Natural killer cell treated with Interleukin-12 subunit alpha and Interleukin-12 subunit beta and Interleukin-15 and Interleukin-18, amount 100 ng/mL, for 72 hours (primary cell): ENCODE data around the gene MACO1. TPM values are rescaled to one million over a fixed set of nuclear protein-coding genes. Genes with fewer than 3 reads are reported as not detected.
A peak's percentile ranks its signal among the peaks of the same experiment; 100 is the strongest.
"Not testable (repeated sequence)": the region's sequence is repeated elsewhere in the genome, so short reads cannot be mapped to it uniquely, and the experiment has no call there.

Source experiments
- ATAC-seq, 2 donors: fragments of 150-1000 bp; cut with Tn5 transposase in 1 of 2; sonication (Bioruptor Pico), chemical (Tn5 transposase) in 1 of 2; 2 replicates each; pipeline ENCODE4 v1.10.0; 2021
- DNase-seq: peaks from one replicate; pipeline ENCODE4 v3.0.0; 2022; ENCODE audit warnings: low spot score
- H3K27ac Mint-ChIP-seq, 2 donors: 1 replicate in 1 of 2; 2 replicates in 1 of 2; pipeline ENCODE4 v1.8.0; 2022; ENCODE audit warnings: mixed read lengths in 2 of 2, mild to moderate bottlenecking in 1 of 2, moderate library complexity in 1 of 2
- H3K27me3 Mint-ChIP-seq, 2 donors: 1 replicate in 1 of 2; 2 replicates in 1 of 2; pipeline ENCODE4 v1.8.0; 2022; ENCODE audit warnings: mixed read lengths in 2 of 2
- H3K36me3 Mint-ChIP-seq: one replicate; pipeline ENCODE4 v1.8.0; 2022; ENCODE audit warnings: mixed read lengths
- H3K4me1 Mint-ChIP-seq, 2 donors: 1 replicate in 1 of 2; 2 replicates in 1 of 2; pipeline ENCODE4 v1.8.0; 2022; ENCODE audit warnings: low read depth in 2 of 2, mixed read lengths in 2 of 2, mild to moderate bottlenecking in 1 of 2
- H3K4me3 Mint-ChIP-seq: one replicate; pipeline ENCODE4 v1.8.0; 2022; ENCODE audit warnings: mixed read lengths
- H3K9me3 Mint-ChIP-seq: 2 replicates; pipeline ENCODE4 v1.8.0; 2022; ENCODE audit warnings: mixed read lengths
- total RNA-seq, 2 donors: library from RNA; stranded (reverse); gene quantifications; one replicate each; pipeline ENCODE4 v1.2.3, GENCODE V29; 2022

Gene MACO1
- total RNA-seq, 2 donors from 2014 or later = 15.8 to 18.8 TPM

DNA sequence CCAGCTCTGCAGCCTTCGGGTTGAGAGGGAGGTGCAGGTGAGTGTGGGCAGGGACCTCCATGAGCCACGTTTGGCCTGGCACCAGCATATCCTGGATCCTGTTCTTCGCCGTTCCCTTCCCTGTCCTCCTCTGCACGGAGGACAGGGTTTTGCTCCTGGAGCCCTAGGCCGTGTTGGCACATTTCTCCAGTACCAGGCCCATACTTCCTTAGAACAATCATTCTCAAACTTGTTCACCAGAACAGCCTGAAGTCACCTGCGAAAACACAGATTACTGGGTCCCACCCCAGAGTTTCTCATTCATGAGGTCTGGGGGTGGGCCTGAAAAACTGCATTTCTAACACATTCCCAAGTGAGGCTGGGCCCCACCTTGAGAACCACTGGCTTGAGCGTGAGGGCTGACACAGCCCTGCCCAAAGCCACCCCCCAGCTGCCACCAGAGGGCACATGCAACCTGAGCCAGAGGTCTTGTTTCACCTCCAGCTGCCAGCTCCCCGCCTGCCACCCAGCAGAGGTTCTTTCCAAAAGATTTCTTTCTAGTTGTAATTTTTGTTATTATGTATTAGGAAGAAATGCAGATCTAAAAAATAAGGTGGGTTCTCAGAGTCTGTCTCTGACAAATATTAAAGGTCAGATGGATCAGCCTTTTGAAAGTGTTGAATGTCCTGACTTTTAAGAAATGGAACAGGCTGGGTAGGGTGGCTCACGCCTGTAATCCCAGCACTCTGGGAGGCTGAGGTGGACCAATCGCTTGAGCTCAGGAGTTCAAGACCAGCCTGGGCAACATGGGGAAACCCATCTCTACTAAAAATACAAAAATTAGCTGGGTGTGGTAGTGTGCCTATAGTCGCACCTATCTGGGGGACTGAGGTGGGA is 73.1 kb downstream of the MACO1 start:
- H3K4me3 Mint-ChIP-seq = no peak overlapping the region
- H3K9me3 Mint-ChIP-seq = no peaks in the 10 kb centered on the region
- no peak overlapping the region for H3K27ac Mint-ChIP-seq
- DNase-seq (no peak), ATAC-seq (no peak)
- no peaks in the 10 kb centered on the region for H3K4me1 Mint-ChIP-seq
- peaks cover 5% of the 10 kb centered on the region for H3K36me3 Mint-ChIP-seq
- peaks cover 8 to 11% of the 10 kb centered on the region in 2 donors for H3K27me3 Mint-ChIP-seq

GRCh38 chr1:25504706-25505595 is 74.3 kb downstream of the MACO1 start:
- DNase-seq (no peak), ATAC-seq (no peak)
- peaks cover 8 to 11% of the 10 kb centered on the region in 2 donors for H3K27me3 Mint-ChIP-seq
- H3K4me3 Mint-ChIP-seq = no peak overlapping the region
- H3K9me3 Mint-ChIP-seq = no peaks in the 10 kb centered on the region
- H3K27ac Mint-ChIP-seq = no peak overlapping the region
- H3K36me3 Mint-ChIP-seq = peaks cover 5% of the 10 kb centered on the region
- H3K4me1 Mint-ChIP-seq = no peaks in the 10 kb centered on the region

DNA sequence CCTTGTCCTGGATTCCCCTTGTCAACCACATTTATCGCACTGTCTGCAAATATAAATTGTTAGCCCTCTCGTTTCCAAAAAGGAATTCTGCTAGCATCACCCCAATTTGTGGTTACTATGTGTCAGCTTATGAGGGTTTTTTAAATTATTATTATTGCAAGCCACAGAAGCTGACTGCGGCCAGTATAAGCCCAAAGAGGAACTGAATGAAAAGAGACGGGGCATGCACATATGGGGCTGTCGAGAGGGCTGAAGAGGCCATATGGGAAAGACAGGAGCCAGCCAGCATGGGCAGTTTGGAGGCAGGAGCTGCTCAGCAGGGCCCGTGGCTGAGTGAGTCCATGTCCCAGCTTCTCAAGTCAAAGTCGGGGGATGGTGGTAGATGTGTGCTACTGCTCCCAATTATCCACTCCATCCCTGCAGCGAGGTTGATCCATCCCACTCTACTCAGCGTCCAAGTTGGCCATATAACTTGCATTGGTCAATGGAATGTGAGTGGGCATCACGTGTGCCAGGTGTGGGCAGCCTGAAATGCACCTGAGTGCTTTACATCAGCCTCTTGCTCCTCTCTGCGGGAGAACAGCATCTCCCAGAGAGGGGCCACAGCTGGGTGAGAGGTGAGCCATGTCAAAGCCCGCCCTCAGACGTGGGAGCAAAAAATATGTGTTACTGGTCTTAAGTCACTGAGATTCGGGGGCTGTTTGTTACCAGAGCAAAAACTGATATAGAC is 75.1 kb downstream of the MACO1 start:
- peaks cover under 1% of the 10 kb centered on the region for H3K36me3 Mint-ChIP-seq
- peaks cover 8 to 11% of the 10 kb centered on the region in 2 donors for H3K27me3 Mint-ChIP-seq
- ATAC-seq = no peak
- H3K9me3 Mint-ChIP-seq = no peaks in the 10 kb centered on the region
- no peak overlapping the region for H3K27ac Mint-ChIP-seq
- no peaks in the 10 kb centered on the region for H3K4me1 Mint-ChIP-seq
- no peak for DNase-seq
- H3K4me3 Mint-ChIP-seq = no peak overlapping the region

DNA sequence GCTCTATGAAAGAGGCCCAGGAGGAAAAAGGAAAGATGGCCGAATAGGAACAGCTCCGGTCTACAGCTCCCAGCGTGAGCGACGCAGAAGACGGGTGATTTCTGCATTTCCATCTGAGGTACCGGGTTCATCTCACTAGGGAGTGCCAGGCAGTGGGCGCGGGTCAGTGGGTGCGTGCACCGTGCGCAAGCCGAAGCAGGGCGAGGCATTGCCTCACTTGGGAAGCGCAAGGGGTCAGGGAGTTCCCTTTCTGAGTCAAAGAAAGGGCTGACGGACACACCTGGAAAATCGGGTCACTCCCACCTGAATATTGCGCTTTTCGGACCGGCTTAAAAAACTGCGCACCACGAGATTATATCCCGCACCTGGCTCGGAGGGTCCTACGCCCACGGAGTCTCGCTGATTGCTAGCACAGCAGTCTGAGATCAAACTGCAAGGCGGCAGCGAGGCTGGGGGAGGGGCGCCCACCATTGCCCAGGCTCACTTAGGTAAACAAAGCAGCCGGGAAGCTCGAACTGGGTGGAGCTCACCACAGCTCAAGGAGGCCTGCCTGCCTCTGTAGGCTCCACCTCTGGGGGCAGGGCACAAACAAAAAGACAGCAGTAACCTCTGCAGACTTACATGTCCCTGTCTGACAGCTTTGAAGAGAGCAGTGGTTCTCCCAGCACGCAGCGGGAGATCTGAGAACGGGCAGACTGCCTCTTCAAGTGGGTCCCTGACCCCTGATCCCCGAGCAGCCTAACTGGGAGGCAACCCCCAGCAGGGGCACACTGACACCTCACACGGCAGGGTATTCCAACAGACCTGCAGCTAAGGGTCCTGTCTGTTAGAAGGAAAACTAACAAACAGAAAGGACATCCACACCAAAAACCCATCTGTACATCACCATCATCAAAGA is 76.1 kb downstream of the MACO1 start:
- not testable (repeated sequence) for H3K36me3 Mint-ChIP-seq, DNase-seq, H3K4me3 Mint-ChIP-seq, H3K27ac Mint-ChIP-seq, ATAC-seq, H3K9me3 Mint-ChIP-seq, H3K4me1 Mint-ChIP-seq
- H3K27me3 Mint-ChIP-seq = peaks cover 8 to 11% of the 10 kb centered on the region in 2 donors

GRCh38 chr1:25513666-25514065 is 83.0 kb downstream of the MACO1 start:
- H3K4me1 Mint-ChIP-seq = no peaks in the 10 kb centered on the region
- peaks cover 0 to 3% of the 10 kb centered on the region in 2 donors for H3K27me3 Mint-ChIP-seq
- no peak for DNase-seq
- no peak overlapping the region for H3K27ac Mint-ChIP-seq
- H3K4me3 Mint-ChIP-seq = no peak overlapping the region
- ATAC-seq = no peak
- H3K9me3 Mint-ChIP-seq = no peaks in the 10 kb centered on the region
- no peaks in the 10 kb centered on the region for H3K36me3 Mint-ChIP-seq

GRCh38 chr1:25515033-25515432 is 84.3 kb downstream of the MACO1 start:
- no peak for DNase-seq
- Mint-ChIP-seq H3K27me3 (peaks cover 0 to 3% of the 10 kb centered on the region in 2 donors), H3K9me3 (no peaks in the 10 kb centered on the region), H3K36me3 (no peaks in the 10 kb centered on the region), H3K4me3 (no peak overlapping the region), H3K4me1 (no peaks in the 10 kb centered on the region), H3K27ac (no peak overlapping the region)
- ATAC-seq = no peak

GRCh38 chr1:25516686-25517085 is 86.0 kb downstream of the MACO1 start:
- Mint-ChIP-seq H3K36me3 (no peaks in the 10 kb centered on the region), H3K27me3 (peaks cover 0 to 3% of the 10 kb centered on the region in 2 donors), H3K4me1 (no peaks in the 10 kb centered on the region), H3K27ac (no peak overlapping the region), H3K9me3 (no peaks in the 10 kb centered on the region), H3K4me3 (no peak overlapping the region)
- DNase-seq (no peak), ATAC-seq (peak in 1 of 2 donors; percentile 20)

GRCh38 chr1:25517476-25518394 is 87.0 kb downstream of the MACO1 start:
- no peak for DNase-seq
- Mint-ChIP-seq H3K4me1 (no peaks in the 10 kb centered on the region), H3K9me3 (no peaks in the 10 kb centered on the region), H3K27me3 (peaks cover 0 to 3% of the 10 kb centered on the region in 2 donors), H3K36me3 (no peaks in the 10 kb centered on the region), H3K27ac (no peak overlapping the region), H3K4me3 (no peak overlapping the region)
- peak in 1 of 2 donors; percentile 48 for ATAC-seq

- Mint-ChIP-seq H3K9me3 (no peaks in the 10 kb centered on the region), H3K36me3 (no peaks in the 10 kb centered on the region), H3K27ac (no peak overlapping the region), H3K4me3 (no peak overlapping the region), H3K27me3 (peaks cover 0 to 2% of the 10 kb centered on the region in 2 donors), H3K4me1 (no peaks in the 10 kb centered on the region)
- no peak for ATAC-seq
- no peak for DNase-seq
Observed at GRCh38 chr1:25519624-25520023, 88.9 kb downstream of the MACO1 start.

- no peak overlapping the region for H3K27ac Mint-ChIP-seq
- H3K4me1 Mint-ChIP-seq = no peaks in the 10 kb centered on the region
- H3K36me3 Mint-ChIP-seq = no peaks in the 10 kb centered on the region
- peaks cover 3% of the 10 kb centered on the region for H3K9me3 Mint-ChIP-seq
- H3K4me3 Mint-ChIP-seq = no peak overlapping the region
- H3K27me3 Mint-ChIP-seq = peaks cover 0 to 4% of the 10 kb centered on the region in 2 donors
- peak; percentile 65 for DNase-seq
- ATAC-seq = peak in 1 of 2 donors; percentile 10
Observed at GRCh38 chr1:25520446-25521061, 89.9 kb downstream of the MACO1 start.

GRCh38 chr1:25522031-25522655 is 91.4 kb downstream of the MACO1 start:
- H3K4me1 Mint-ChIP-seq = no peaks in the 10 kb centered on the region
- H3K27ac Mint-ChIP-seq = no peak overlapping the region
- no peak for ATAC-seq
- H3K36me3 Mint-ChIP-seq = no peaks in the 10 kb centered on the region
- H3K4me3 Mint-ChIP-seq = no peak overlapping the region
- DNase-seq = peak; percentile 2
- H3K27me3 Mint-ChIP-seq = peaks cover 0 to 4% of the 10 kb centered on the region in 2 donors
- H3K9me3 Mint-ChIP-seq = peaks cover 3% of the 10 kb centered on the region
